Activated naive CD4-positive, alpha-beta T cell treated with anti-CD3 and anti-CD28 coated beads for 36 hours (primary cell): ENCODE measurements around the gene ABCA13. TPM values are rescaled to one million over a fixed set of nuclear protein-coding genes. Genes with fewer than 3 reads are reported as not detected.

ENCODE experiments used
- CTCF ChIA-PET: fragments of 350-600 bp; sonication (Branson Sonifier 250); formaldehyde crosslinking; loops from one replicate; lab custom pipeline; 2021; ENCODE audit warnings: antibody characterized with exemption; lab: Charles Lee
- DNase-seq: peaks from one replicate; pipeline ENCODE4 v3.0.0-alpha.2; 2020
- H3K27ac Mint-ChIP-seq: one replicate; pipeline ENCODE4 v1.8.0; 2021; ENCODE audit warnings: mild to moderate bottlenecking, mixed read lengths
- H3K27me3 Mint-ChIP-seq: one replicate; pipeline ENCODE4 v1.8.0; 2021; ENCODE audit warnings: low read depth, mixed read lengths
- H3K36me3 Mint-ChIP-seq: one replicate; pipeline ENCODE4 v1.8.0; 2021; ENCODE audit warnings: low read depth, mixed read lengths
- H3K4me1 Mint-ChIP-seq: one replicate; pipeline ENCODE4 v1.8.0; 2021; ENCODE audit warnings: low read depth, mixed read lengths
- H3K4me3 Mint-ChIP-seq: one replicate; pipeline ENCODE4 v1.8.0; 2021; ENCODE audit warnings: mild to moderate bottlenecking, moderate library complexity, mixed read lengths
- H3K9me3 Mint-ChIP-seq: one replicate; pipeline ENCODE4 v1.8.0; 2021; ENCODE audit warnings: mixed read lengths
- intact Hi-C: fragments of 100-400 bp; cut with micrococcal nuclease; formaldehyde crosslinking; loops from one replicate; pipeline ENCODE4 v1.15.1; 2023
- total RNA-seq, 2 experiments: library from RNA; stranded (reverse); gene quantifications; one replicate each; pipeline ENCODE4 v1.2.3, GENCODE V29; 2021

The ABCA13 gene
- total RNA-seq, 2 experiments from 2014 or later: not detected

DNA sequence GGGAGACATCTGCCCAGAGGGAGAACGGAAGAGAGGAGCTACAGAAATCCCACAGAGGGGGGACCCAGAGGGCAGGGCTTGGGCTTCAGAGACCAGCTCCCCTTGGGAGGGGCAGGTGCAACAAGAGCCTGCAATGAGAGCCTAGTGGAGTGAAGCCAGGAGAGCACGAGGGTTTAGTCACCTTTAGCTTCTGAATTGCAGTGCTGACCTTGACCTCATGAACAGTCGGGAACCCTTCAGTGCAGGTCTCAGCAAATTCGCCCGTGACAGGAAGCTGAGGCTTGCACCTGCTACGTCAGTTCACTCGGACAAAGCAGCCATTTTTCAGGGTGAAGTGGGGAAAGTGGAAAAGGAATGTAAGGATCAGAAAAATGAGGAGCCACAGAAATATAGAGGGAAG is 446.2 kb downstream of the ABCA13 start:
- CTCF ChIA-PET: no interaction called here

GRCh38 chr7:48617993-48618392 is 446.7 kb downstream of the ABCA13 start:
- H3K36me3 Mint-ChIP-seq: no peaks in the 10 kb centered on the region
- H3K27ac Mint-ChIP-seq: no peak overlapping the region
- CTCF ChIA-PET: no interaction called here
- DNase-seq: no peak
- no peaks in the 10 kb centered on the region for H3K4me1 Mint-ChIP-seq
- no peak overlapping the region for H3K4me3 Mint-ChIP-seq
- no peaks in the 10 kb centered on the region for H3K9me3 Mint-ChIP-seq
- H3K27me3 Mint-ChIP-seq: no peaks in the 10 kb centered on the region
- intact Hi-C loops: no loop called here

More for the DNA sequence above, 446.2 kb downstream of the ABCA13 start:
- Mint-ChIP-seq H3K27me3 (no peaks in the 10 kb centered on the region), H3K9me3 (no peaks in the 10 kb centered on the region), H3K27ac (no peak overlapping the region), H3K4me3 (no peak overlapping the region), H3K4me1 (no peaks in the 10 kb centered on the region), H3K36me3 (no peaks in the 10 kb centered on the region)
- intact Hi-C loops: no loop called here
- DNase-seq: no peak

- Mint-ChIP-seq H3K4me3 (no peak overlapping the region), H3K27ac (no peak overlapping the region), H3K27me3 (no peaks in the 10 kb centered on the region), H3K36me3 (no peaks in the 10 kb centered on the region), H3K9me3 (no peaks in the 10 kb centered on the region), H3K4me1 (no peaks in the 10 kb centered on the region)
- CTCF ChIA-PET: no interaction called here
- intact Hi-C loops: no loop called here
- no peak for DNase-seq
These were observed 449.8 kb downstream of the ABCA13 start for GRCh38 chr7:48621076-48621475.

DNA sequence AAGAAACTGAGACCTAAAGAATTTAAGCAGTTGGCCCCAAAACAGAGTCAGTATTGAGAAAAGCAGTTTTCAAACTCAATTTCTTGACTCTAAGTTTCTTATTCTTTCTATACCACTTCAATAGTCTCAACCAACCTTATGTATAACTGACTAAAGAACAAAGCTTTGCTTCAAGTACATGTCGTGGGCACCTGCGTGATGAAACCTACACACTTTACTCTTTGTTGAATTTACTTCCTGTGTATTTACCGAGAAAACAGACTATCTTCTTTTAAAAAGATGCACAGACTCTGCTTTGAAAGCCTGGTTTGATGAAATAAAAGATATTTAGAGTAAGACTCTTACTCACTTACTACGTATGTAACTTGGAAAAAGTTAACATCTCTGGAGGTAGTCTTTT is 455.9 kb downstream of the ABCA13 start:
- no peak overlapping the region for H3K4me3 Mint-ChIP-seq
- H3K27me3 Mint-ChIP-seq: no peaks in the 10 kb centered on the region
- DNase-seq: no peak
- no peaks in the 10 kb centered on the region for H3K4me1 Mint-ChIP-seq
- intact Hi-C loops: no loop called here
- H3K27ac Mint-ChIP-seq: no peak overlapping the region
- H3K9me3 Mint-ChIP-seq: no peaks in the 10 kb centered on the region
- H3K36me3 Mint-ChIP-seq: no peaks in the 10 kb centered on the region
- CTCF ChIA-PET: no interaction called here

- CTCF ChIA-PET: no interaction called here
- no peak for DNase-seq
- intact Hi-C loops: no loop called here
- Mint-ChIP-seq H3K27me3 (no peaks in the 10 kb centered on the region), H3K27ac (no peak overlapping the region), H3K4me3 (no peak overlapping the region), H3K36me3 (no peaks in the 10 kb centered on the region), H3K4me1 (no peaks in the 10 kb centered on the region), H3K9me3 (no peaks in the 10 kb centered on the region)
These were observed 457.6 kb downstream of the ABCA13 start for GRCh38 chr7:48628793-48629349.

DNA sequence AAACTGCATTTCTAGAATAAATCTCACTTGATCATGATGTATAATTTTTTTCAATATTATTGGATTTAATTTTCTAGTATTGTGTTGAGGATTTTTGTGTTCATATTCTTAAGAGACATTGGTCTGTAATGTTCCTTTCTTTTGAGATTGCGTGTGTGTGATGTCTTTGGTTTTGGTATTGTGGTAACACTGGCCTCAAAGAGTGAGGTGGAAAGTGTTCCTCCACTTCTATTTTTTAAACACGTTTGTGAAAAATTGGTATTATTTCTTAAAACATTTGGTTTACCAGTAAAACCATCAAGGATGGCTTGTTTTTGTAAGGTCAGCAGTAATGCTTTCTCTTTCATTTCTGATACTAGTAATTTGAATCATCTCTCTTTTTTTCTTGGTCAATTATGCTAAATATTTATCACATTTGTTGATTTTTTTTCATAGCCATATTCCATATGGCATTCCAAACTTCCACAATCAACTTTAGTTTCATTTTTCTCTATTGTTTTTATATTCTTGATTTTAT is 462.9 kb downstream of the ABCA13 start:
- Mint-ChIP-seq H3K9me3 (peaks cover 1% of the 10 kb centered on the region), H3K4me1 (no peaks in the 10 kb centered on the region), H3K36me3 (no peaks in the 10 kb centered on the region), H3K27me3 (no peaks in the 10 kb centered on the region), H3K4me3 (no peak overlapping the region), H3K27ac (no peak overlapping the region)
- intact Hi-C loops: no loop called here
- no peak for DNase-seq
- CTCF ChIA-PET: no interaction called here

DNA sequence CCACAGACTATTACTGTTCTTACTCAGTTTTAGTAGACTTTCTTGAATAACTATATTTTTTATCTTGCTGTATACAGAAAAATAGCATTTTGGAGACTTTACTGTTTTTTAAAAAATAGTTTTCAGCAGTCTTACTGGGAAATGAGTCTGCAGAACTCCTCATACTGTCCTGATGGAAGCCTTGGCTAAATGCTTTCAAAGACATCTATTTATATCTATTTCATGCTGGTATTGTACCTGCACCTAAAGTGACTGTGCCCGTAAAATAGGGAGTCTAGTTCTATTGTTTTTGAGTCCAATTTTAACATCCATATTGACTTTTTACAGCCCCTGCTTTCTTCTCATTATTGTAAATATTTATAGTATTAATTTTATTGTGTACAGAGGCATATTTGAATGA is 464.5 kb downstream of the ABCA13 start:
- no peaks in the 10 kb centered on the region for H3K4me1 Mint-ChIP-seq
- no peak overlapping the region for H3K27ac Mint-ChIP-seq
- no peak overlapping the region for H3K4me3 Mint-ChIP-seq
- no peak for DNase-seq
- intact Hi-C loops: no loop called here
- H3K27me3 Mint-ChIP-seq: no peaks in the 10 kb centered on the region
- CTCF ChIA-PET: interaction anchor here (0.6 kb wide), 1 partner anchor 349 kb away, joined by 4 read pairs; no protein-coding TSS in a partner anchor
- H3K36me3 Mint-ChIP-seq: no peaks in the 10 kb centered on the region
- peaks cover 1% of the 10 kb centered on the region for H3K9me3 Mint-ChIP-seq

DNA sequence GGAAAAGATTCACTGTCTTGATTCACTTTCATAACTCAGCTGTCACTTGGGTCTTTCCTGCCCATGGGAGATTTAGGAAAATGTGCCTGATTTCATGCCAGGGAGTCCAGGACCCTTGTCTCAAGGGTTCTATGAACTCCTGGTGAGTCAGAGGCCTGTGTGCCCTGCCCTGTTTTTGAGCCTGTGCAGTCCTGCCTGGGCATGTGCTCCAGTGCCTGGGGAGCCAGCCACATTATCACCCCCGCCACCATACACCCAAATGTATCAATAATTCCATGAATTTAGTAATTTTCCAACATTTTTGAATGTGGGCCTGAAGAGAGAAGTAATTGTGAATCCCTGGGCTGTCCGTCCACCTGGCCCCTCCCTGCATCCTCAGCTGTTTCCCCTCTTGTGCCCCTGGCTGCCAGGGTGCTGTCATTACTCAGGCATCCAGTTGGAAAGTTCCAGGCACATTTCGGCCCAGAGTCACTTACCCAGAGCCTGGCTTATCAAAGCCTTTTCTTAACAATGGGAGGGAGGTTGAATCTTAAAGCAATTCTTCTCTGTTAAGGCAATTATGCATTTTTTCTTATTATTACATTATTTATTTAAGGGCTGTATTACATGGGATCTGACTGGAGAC is 465.2 kb downstream of the ABCA13 start:
- H3K27ac Mint-ChIP-seq: no peak overlapping the region
- intact Hi-C loops: no loop called here
- no peak for DNase-seq
- no peaks in the 10 kb centered on the region for H3K27me3 Mint-ChIP-seq
- H3K9me3 Mint-ChIP-seq: peaks cover 1% of the 10 kb centered on the region
- CTCF ChIA-PET: no interaction called here
- H3K4me1 Mint-ChIP-seq: no peaks in the 10 kb centered on the region
- H3K4me3 Mint-ChIP-seq: no peak overlapping the region
- no peaks in the 10 kb centered on the region for H3K36me3 Mint-ChIP-seq

- H3K27ac Mint-ChIP-seq: no peak overlapping the region
- H3K9me3 Mint-ChIP-seq: peaks cover 1% of the 10 kb centered on the region
- no peaks in the 10 kb centered on the region for H3K4me1 Mint-ChIP-seq
- no peaks in the 10 kb centered on the region for H3K27me3 Mint-ChIP-seq
- H3K36me3 Mint-ChIP-seq: no peaks in the 10 kb centered on the region
- CTCF ChIA-PET: no interaction called here
- H3K4me3 Mint-ChIP-seq: no peak overlapping the region
- no peak for DNase-seq
- intact Hi-C loops: no loop called here
These were observed 466.1 kb downstream of the ABCA13 start for GRCh38 chr7:48637382-48637781.

DNA sequence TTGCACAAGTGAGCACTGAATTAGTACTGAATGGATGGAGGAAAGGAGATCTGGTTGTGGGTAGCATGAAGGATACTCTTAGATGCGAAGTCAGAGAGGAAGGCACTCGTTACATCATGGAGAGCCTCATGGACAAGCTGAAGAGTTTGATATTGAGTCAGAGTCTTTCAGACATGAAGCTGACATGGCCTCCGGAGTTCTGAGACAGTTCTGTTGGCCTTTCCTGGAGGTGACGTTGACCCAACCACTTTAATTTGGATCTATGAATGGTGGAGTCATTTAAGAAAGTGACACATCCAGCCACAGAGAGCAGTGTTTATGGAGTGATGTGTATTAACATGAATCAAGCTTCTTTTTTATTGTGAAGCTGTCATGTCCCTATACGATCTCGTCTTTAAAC is 466.8 kb downstream of the ABCA13 start:
- Mint-ChIP-seq H3K9me3 (peaks cover 1% of the 10 kb centered on the region), H3K4me3 (no peak overlapping the region), H3K27me3 (no peaks in the 10 kb centered on the region), H3K27ac (no peak overlapping the region), H3K4me1 (no peaks in the 10 kb centered on the region), H3K36me3 (no peaks in the 10 kb centered on the region)
- DNase-seq: no peak
- intact Hi-C loops: no loop called here
- CTCF ChIA-PET: no interaction called here

DNA sequence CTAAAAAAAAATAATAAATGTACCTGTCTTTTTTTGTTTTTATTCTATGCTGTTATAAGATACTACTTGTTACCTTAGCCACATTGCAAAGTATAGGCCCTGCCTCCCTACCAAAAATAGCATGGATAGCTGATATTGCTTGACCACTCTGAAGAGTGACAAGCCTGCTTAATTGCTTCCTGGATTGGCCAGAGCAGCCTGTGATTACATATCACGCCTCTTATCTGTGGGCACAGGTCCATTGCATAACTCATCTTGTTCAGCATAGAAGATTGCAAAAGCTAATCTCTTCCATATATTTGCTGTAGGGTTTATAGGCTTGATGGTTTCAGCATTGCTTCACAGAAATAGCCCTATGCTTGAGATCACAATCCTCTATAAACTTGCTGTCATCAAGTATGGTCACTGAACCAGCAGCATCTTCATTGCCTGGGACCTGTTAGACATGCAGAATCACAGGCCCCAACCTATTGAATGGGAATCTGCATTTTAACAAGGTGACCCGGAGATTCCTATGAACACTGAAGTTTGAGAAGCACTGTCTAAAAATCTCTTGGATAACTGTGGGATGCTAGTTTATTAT is 472.3 kb downstream of the ABCA13 start:
- Mint-ChIP-seq H3K27ac (no peak overlapping the region), H3K27me3 (no peaks in the 10 kb centered on the region), H3K4me3 (no peak overlapping the region), H3K36me3 (no peaks in the 10 kb centered on the region), H3K4me1 (no peaks in the 10 kb centered on the region), H3K9me3 (no peaks in the 10 kb centered on the region)
- intact Hi-C loops: no loop called here
- no peak for DNase-seq
- CTCF ChIA-PET: no interaction called here

GRCh38 chr7:48658138-48658537 is 486.9 kb downstream of the ABCA13 start:
- H3K27ac Mint-ChIP-seq: no peak overlapping the region
- peaks cover 2% of the 10 kb centered on the region for H3K9me3 Mint-ChIP-seq
- no peak overlapping the region for H3K4me3 Mint-ChIP-seq
- DNase-seq: no peak
- CTCF ChIA-PET: interaction anchor here (0.6 kb wide), 1 partner anchor 23 kb away, joined by 5 read pairs; no protein-coding TSS in a partner anchor
- no peaks in the 10 kb centered on the region for H3K4me1 Mint-ChIP-seq
- no peaks in the 10 kb centered on the region for H3K36me3 Mint-ChIP-seq
- intact Hi-C loops: no loop called here
- H3K27me3 Mint-ChIP-seq: no peaks in the 10 kb centered on the region

DNA sequence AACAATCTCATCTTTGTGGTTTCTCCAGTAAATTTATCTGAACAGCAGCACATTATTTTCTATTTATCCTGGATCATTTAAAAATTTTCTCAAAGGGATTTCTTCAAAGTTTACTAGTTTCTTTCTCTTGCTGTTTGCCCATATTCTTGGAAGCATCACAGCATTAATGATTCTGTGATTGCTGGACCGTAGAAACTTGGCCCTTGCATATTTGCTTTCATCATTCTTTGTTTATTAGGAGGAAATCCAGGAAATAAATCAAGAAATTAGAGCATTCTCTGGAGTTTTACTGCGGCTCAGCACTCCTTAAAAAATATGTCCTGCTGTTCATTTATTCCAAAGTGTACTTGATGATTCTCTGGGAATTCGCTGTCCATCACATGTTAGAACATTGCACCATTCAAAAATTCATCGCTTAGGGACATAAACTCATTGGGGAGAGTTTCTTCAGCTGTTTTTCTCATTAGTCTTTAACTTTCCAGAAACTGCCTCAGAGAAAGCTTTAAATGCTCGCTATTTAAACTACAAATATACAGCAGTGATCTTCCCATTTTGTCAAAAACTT is 489.1 kb downstream of the ABCA13 start:
- Mint-ChIP-seq H3K4me1 (no peaks in the 10 kb centered on the region), H3K36me3 (no peaks in the 10 kb centered on the region), H3K9me3 (peaks cover 2% of the 10 kb centered on the region), H3K4me3 (no peak overlapping the region), H3K27me3 (no peaks in the 10 kb centered on the region), H3K27ac (no peak overlapping the region)
- CTCF ChIA-PET: no interaction called here
- no peak for DNase-seq
- intact Hi-C loops: no loop called here
